ENCODE results near the gene CYP27A1.

DNA sequence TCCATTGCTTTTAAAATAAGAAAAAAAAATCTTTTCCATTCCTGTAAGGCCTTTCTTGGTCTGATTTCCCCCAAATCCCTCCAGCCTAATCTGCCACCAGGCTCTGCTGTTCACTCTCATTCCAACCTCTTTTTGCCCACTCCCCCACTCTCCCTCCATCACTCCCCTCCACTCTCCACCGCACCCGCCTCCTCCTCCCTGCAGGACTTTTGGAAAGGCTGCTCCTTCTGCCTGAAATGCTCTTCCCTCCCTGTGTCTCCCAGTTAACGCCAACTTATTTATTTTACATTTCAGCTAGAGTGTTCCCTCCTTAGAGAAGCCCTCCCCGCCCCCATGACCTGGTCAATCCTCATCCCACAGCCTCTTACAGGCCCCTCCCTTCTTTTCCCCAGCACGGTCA lies 72.9 kb downstream of the CYP27A1 start:
- TF ChIP-seq, protein P1, sequence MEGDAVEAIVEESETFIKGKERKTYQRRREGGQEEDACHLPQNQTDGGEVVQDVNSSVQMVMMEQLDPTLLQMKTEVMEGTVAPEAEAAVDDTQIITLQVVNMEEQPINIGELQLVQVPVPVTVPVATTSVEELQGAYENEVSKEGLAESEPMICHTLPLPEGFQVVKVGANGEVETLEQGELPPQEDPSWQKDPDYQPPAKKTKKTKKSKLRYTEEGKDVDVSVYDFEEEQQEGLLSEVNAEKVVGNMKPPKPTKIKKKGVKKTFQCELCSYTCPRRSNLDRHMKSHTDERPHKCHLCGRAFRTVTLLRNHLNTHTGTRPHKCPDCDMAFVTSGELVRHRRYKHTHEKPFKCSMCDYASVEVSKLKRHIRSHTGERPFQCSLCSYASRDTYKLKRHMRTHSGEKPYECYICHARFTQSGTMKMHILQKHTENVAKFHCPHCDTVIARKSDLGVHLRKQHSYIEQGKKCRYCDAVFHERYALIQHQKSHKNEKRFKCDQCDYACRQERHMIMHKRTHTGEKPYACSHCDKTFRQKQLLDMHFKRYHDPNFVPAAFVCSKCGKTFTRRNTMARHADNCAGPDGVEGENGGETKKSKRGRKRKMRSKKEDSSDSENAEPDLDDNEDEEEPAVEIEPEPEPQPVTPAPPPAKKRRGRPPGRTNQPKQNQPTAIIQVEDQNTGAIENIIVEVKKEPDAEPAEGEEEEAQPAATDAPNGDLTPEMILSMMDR (IDR thresholded peaks at IDR 0.05): no peak
- no peak for TF ChIP-seq POLR2A (IDR thresholded peaks at IDR 0.05)
